Vagina (tissue), 2 donors: Measurements from ENCODE around the gene TMEM151A.

Source experiments
- CTCF ChIP-seq, 3 experiments: fragments of 450-650 bp in 2 of 3; fragments of 200-600 bp in 1 of 3; sonication (generic) in 1 of 3; IDR thresholded peaks; one replicate each; pipeline ENCODE4 v1.5.1; 2017 to 2019; ENCODE audit warnings: antibody characterized with exemption in 3 of 3, mild to moderate bottlenecking in 2 of 3, moderate library complexity in 2 of 3
- POLR2AphosphoS5 ChIP-seq, 2 donors: sonication (generic); formaldehyde crosslinking; IDR thresholded peaks; one replicate each; pipeline ENCODE4 v1.9.0; 2017; ENCODE audit warnings: antibody characterized with exemption in 2 of 2, mild to moderate bottlenecking in 2 of 2, low read depth in 1 of 2; ENCODE audit not compliant: insufficient read depth in 1 of 2

GRCh38 chr11:66317322-66317722 lies 25.6 kb downstream of the TMEM151A start:
- TF ChIP-seq CTCF (IDR thresholded peaks at IDR 0.05) (no peak), POLR2AphosphoS5 (IDR thresholded peaks at IDR 0.05; ENCODE audit: insufficient read depth in 1 of 2, low read depth in 1 of 2) (no peak)
